K562 (cell line): ENCODE results near the gene CD84. TPM values are rescaled to one million over a fixed set of nuclear protein-coding genes. Genes with fewer than 3 reads are reported as not detected.

Source experiments
- DNMT1 ChIP-seq: fragments of 450-650 bp; IDR thresholded peaks from 2 replicates; pipeline ENCODE4 v1.6.1; 2016; ENCODE audit warnings: antibody characterized with exemption, mild to moderate bottlenecking
- HNRNPL ChIP-seq: fragments of 200-400 bp; formaldehyde crosslinking; IDR thresholded peaks from 2 replicates; pipeline ENCODE4 v1.6.1; 2017; ENCODE audit warnings: low read depth, mild to moderate bottlenecking, low read length
- KDM2B ChIP-seq: fragments of 250-450 bp; sonication (Bioruptor Pico); IDR thresholded peaks from 2 replicates; pipeline ENCODE4 v1.8.0; 2021; ENCODE audit warnings: mild to moderate bottlenecking, moderate library complexity
- NR2F6 ChIP-seq: fragments of 450-650 bp; formaldehyde crosslinking; IDR thresholded peaks from 2 replicates; pipeline ENCODE4 v1.4.0; 2020; ENCODE audit warnings: mild to moderate bottlenecking
- POLR2AphosphoS2 ChIP-seq: IDR thresholded peaks from 2 replicates; pipeline ENCODE4 v1.6.1; 2012; ENCODE audit warnings: low read length, improper control_type of control experiment
- RBM34 ChIP-seq: fragments of 200-400 bp; formaldehyde crosslinking; IDR thresholded peaks from 2 replicates; pipeline ENCODE4 v1.6.1; 2018; ENCODE audit warnings: low read length, borderline replicate concordance; ENCODE audit not compliant: insufficient read depth
- SMAD3 ChIP-seq: fragments of 450-650 bp; formaldehyde crosslinking; conservative IDR thresholded peaks from 2 replicates; pipeline ENCODE4 v1.4.0; 2020; ENCODE audit warnings: mild to moderate bottlenecking
- TRIM24 ChIP-seq, 2 experiments: fragments of 450-650 bp; IDR thresholded peaks; 2 replicates each; pipeline ENCODE4 v1.6.1; 2016
- ZKSCAN8 ChIP-seq: fragments of 200-800 bp; sonication (Bioruptor generic); IDR thresholded peaks from 2 replicates; pipeline ENCODE4 v1.6.1; 2016; ENCODE audit warnings: missing genetic modification characterization, missing compliant biosample characterization
- ZNF24 ChIP-seq: fragments of 450-650 bp; IDR thresholded peaks from 2 replicates; pipeline ENCODE4 v1.6.1; 2016
- ZNF445 ChIP-seq: fragments of 250-450 bp; sonication (Bioruptor Pico); IDR thresholded peaks from 2 replicates; pipeline ENCODE4 v1.4.0; 2020; ENCODE audit warnings: low read depth, mild to moderate bottlenecking, moderate library complexity
- ZNF589 ChIP-seq: fragments of 200-800 bp; sonication (Bioruptor generic); IDR thresholded peaks from 2 replicates; pipeline ENCODE4 v1.6.1; 2016; ENCODE audit warnings: low read depth, missing genetic modification characterization, missing compliant biosample characterization
- ZNF609 ChIP-seq: sonication (generic); formaldehyde crosslinking; IDR thresholded peaks from 2 replicates; pipeline ENCODE4 v1.8.1; 2023; ENCODE audit warnings: missing genetic modification reagents, mild to moderate bottlenecking, borderline replicate concordance
- polyA plus RNA-seq, 8 experiments: library from polyadenylated mRNA; depleted of rRNA in 4 of 8; stranded (reverse) in 5 of 8; unstranded in 3 of 8; fragments of >200 nt; fragmentation: Nextera tagmentation in 2 of 8; fragmentation: Illumina TruSeq in 1 of 8; extraction: Ambion mirVana in 2 of 8; extraction: Trizol in 1 of 8; gene quantifications; 2 replicates each; pipeline versions ENCODE4 v1.2.1 to v1.2.3, GENCODE V29; 2011 to 2014; ENCODE audit warnings: inconsistent platforms in 1 of 8, missing spikeins in 1 of 8
- total RNA-seq, 7 experiments: library from RNA; depleted of rRNA in 6 of 7; stranded (reverse); fragments of >200 nt in 6 of 7; fragmentation: Illumina TruSeq in 2 of 7; extraction: Trizol in 2 of 7; gene quantifications; 2 replicates each; pipeline versions ENCODE4 v1.2.1 to v1.2.3, GENCODE V29; 2011 to 2021; ENCODE audit warnings: low replicate concordance in 1 of 7
- TF ChIP-seq, protein P1 (sequence below): fragments of 250-450 bp; sonication (Bioruptor Pico); IDR thresholded peaks from 2 replicates; pipeline ENCODE4 v1.4.0; 2020
- TF ChIP-seq, protein P2 (sequence below): fragments of 200-800 bp; sonication (Bioruptor generic); IDR thresholded peaks from 2 replicates; pipeline ENCODE4 v1.6.1; 2017; ENCODE audit warnings: missing genetic modification characterization, missing compliant biosample characterization
- TF ChIP-seq, protein P3 (sequence below): fragments of 250-450 bp; sonication (Bioruptor Pico); IDR thresholded peaks from 2 replicates; pipeline ENCODE4 v1.8.0; 2021; ENCODE audit warnings: borderline replicate concordance, mild to moderate bottlenecking, moderate library complexity; ENCODE audit not compliant: poor library complexity, severe bottlenecking

CD84 gene
- total and polyA plus RNA-seq, 9 of the 15 experiments (the other 6 are each of a cell fraction or from before 2014, with no cell fraction given): 0.82 to 6.8 (median 2.0) TPM

GRCh38 chr1:160550572-160551034, 28.7 kb downstream of the CD84 start (continued):
- TF ChIP-seq, protein P1, sequence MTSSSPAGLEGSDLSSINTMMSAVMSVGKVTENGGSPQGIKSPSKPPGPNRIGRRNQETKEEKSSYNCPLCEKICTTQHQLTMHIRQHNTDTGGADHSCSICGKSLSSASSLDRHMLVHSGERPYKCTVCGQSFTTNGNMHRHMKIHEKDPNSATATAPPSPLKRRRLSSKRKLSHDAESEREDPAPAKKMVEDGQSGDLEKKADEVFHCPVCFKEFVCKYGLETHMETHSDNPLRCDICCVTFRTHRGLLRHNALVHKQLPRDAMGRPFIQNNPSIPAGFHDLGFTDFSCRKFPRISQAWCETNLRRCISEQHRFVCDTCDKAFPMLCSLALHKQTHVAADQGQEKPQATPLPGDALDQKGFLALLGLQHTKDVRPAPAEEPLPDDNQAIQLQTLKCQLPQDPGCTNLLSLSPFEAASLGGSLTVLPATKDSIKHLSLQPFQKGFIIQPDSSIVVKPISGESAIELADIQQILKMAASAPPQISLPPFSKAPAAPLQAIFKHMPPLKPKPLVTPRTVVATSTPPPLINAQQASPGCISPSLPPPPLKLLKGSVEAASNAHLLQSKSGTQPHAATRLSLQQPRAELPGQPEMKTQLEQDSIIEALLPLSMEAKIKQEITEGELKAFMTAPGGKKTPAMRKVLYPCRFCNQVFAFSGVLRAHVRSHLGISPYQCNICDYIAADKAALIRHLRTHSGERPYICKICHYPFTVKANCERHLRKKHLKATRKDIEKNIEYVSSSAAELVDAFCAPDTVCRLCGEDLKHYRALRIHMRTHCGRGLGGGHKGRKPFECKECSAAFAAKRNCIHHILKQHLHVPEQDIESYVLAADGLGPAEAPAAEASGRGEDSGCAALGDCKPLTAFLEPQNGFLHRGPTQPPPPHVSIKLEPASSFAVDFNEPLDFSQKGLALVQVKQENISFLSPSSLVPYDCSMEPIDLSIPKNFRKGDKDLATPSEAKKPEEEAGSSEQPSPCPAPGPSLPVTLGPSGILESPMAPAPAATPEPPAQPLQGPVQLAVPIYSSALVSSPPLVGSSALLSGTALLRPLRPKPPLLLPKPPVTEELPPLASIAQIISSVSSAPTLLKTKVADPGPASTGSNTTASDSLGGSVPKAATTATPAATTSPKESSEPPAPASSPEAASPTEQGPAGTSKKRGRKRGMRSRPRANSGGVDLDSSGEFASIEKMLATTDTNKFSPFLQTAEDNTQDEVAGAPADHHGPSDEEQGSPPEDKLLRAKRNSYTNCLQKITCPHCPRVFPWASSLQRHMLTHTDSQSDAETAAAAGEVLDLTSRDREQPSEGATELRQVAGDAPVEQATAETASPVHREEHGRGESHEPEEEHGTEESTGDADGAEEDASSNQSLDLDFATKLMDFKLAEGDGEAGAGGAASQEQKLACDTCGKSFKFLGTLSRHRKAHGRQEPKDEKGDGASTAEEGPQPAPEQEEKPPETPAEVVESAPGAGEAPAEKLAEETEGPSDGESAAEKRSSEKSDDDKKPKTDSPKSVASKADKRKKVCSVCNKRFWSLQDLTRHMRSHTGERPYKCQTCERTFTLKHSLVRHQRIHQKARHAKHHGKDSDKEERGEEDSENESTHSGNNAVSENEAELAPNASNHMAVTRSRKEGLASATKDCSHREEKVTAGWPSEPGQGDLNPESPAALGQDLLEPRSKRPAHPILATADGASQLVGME (CRISPR knock-in tag): 0 out of 2 replicates have a peak, but pooled peaks have one; percentile 40
- TF ChIP-seq RBM34 (no peak), SMAD3 (CRISPR knock-in tag) (peak; percentile 89), ZNF609 (CRISPR knock-in tag) (no peak), ZNF24 (no peak), HNRNPL (no peak), ZNF589 (CRISPR knock-in tag) (peak; percentile 96), ZKSCAN8 (peak; percentile 78; the same call in 1 of the 2 replicates), KDM2B (CRISPR knock-in tag) (no peak), NR2F6 (CRISPR knock-in tag) (no peak), ZNF445 (CRISPR knock-in tag) (no peak), TRIM24 (IDR thresholded peaks at IDR 0.05) (peak; percentile 94 to 96), POLR2AphosphoS2 (no peak), DNMT1 (no peak)
- TF ChIP-seq, protein P2, sequence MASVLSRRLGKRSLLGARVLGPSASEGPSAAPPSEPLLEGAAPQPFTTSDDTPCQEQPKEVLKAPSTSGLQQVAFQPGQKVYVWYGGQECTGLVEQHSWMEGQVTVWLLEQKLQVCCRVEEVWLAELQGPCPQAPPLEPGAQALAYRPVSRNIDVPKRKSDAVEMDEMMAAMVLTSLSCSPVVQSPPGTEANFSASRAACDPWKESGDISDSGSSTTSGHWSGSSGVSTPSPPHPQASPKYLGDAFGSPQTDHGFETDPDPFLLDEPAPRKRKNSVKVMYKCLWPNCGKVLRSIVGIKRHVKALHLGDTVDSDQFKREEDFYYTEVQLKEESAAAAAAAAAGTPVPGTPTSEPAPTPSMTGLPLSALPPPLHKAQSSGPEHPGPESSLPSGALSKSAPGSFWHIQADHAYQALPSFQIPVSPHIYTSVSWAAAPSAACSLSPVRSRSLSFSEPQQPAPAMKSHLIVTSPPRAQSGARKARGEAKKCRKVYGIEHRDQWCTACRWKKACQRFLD (CRISPR knock-in tag): peak; percentile 65; the same call in 1 of the 2 replicates
- TF ChIP-seq, protein P3, sequence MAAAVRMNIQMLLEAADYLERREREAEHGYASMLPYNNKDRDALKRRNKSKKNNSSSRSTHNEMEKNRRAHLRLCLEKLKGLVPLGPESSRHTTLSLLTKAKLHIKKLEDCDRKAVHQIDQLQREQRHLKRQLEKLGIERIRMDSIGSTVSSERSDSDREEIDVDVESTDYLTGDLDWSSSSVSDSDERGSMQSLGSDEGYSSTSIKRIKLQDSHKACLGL (CRISPR knock-in tag): no peak
